ENCODE measurements around the gene METTL16. TPM values are rescaled to one million over a fixed set of nuclear protein-coding genes. Genes with fewer than 3 reads are reported as not detected.
A peak's percentile ranks its signal among the peaks of the same experiment; 100 is the strongest.

The METTL16 gene
- total RNA-seq, 1 donor from 2014 or later, result 20.8 TPM

GRCh38 chr17:2418572-2418971 is 93.1 kb downstream of the METTL16 start:
- H3K27me3 ChIP-seq (ENCODE audit: low read depth), result no peaks in the 10 kb centered on the region
- H3K4me1 ChIP-seq, result peaks cover 38% of the 10 kb centered on the region
- intact Hi-C loops (cut with micrococcal nuclease), result no loop called here
- peak overlapping the region; percentile 72 for H3K27ac ChIP-seq (replicated peaks)
- peak overlapping the region; percentile 49 for H3K4me3 ChIP-seq
- no peak for DNase-seq
- peaks cover 30% of the 10 kb centered on the region for H3K36me3 ChIP-seq
- no peak for TF ChIP-seq CTCF (IDR thresholded peaks at IDR 0.05; ENCODE audit: borderline replicate concordance)
- no peaks in the 10 kb centered on the region for H3K9me3 ChIP-seq (replicated peaks)

GRCh38 chr17:2416010-2416734 is 95.5 kb downstream of the METTL16 start:
- DNase-seq, result peak; percentile 88
- H3K4me3 ChIP-seq, result no peak overlapping the region
- H3K27ac ChIP-seq (replicated peaks), result peak overlapping the region; percentile 34
- no peaks in the 10 kb centered on the region for H3K27me3 ChIP-seq (ENCODE audit: low read depth)
- peak; percentile 97 for TF ChIP-seq CTCF (IDR thresholded peaks at IDR 0.05; ENCODE audit: borderline replicate concordance)
- intact Hi-C loops (cut with micrococcal nuclease), result loop anchor here (2.0 kb wide), 1 partner anchor 33 kb away; no protein-coding TSS in a partner anchor
- no peaks in the 10 kb centered on the region for H3K9me3 ChIP-seq (replicated peaks)
- H3K36me3 ChIP-seq, result peaks cover 30% of the 10 kb centered on the region
- H3K4me1 ChIP-seq, result peaks cover 48% of the 10 kb centered on the region

GRCh38 chr17:2415081-2415480 is 96.6 kb downstream of the METTL16 start:
- H3K27me3 ChIP-seq (ENCODE audit: low read depth), result no peaks in the 10 kb centered on the region
- peaks cover 22% of the 10 kb centered on the region for H3K36me3 ChIP-seq
- H3K4me3 ChIP-seq, result no peak overlapping the region
- peaks cover 46% of the 10 kb centered on the region for H3K4me1 ChIP-seq
- intact Hi-C loops (cut with micrococcal nuclease), result no loop called here
- no peak for DNase-seq
- H3K9me3 ChIP-seq (replicated peaks), result no peaks in the 10 kb centered on the region
- TF ChIP-seq CTCF (IDR thresholded peaks at IDR 0.05; ENCODE audit: borderline replicate concordance), result no peak
- no peak overlapping the region for H3K27ac ChIP-seq (replicated peaks)

GRCh38 chr17:2414446-2415064 is 97.1 kb downstream of the METTL16 start:
- no peak for TF ChIP-seq CTCF (IDR thresholded peaks at IDR 0.05; ENCODE audit: borderline replicate concordance)
- no peaks in the 10 kb centered on the region for H3K9me3 ChIP-seq (replicated peaks)
- intact Hi-C loops (cut with micrococcal nuclease), result no loop called here
- H3K4me1 ChIP-seq, result peaks cover 46% of the 10 kb centered on the region
- DNase-seq, result no peak
- H3K27ac ChIP-seq (replicated peaks), result no peak overlapping the region
- peaks cover 17% of the 10 kb centered on the region for H3K36me3 ChIP-seq
- H3K27me3 ChIP-seq (ENCODE audit: low read depth), result no peaks in the 10 kb centered on the region
- no peak overlapping the region for H3K4me3 ChIP-seq

GRCh38 chr17:2412561-2413021 is 99.1 kb downstream of the METTL16 start:
- H3K27me3 ChIP-seq (ENCODE audit: low read depth), result no peaks in the 10 kb centered on the region
- DNase-seq, result no peak
- H3K9me3 ChIP-seq (replicated peaks), result no peaks in the 10 kb centered on the region
- no peak overlapping the region for H3K4me3 ChIP-seq
- peaks cover 8% of the 10 kb centered on the region for H3K36me3 ChIP-seq
- no peak for TF ChIP-seq CTCF (IDR thresholded peaks at IDR 0.05; ENCODE audit: borderline replicate concordance)
- intact Hi-C loops (cut with micrococcal nuclease), result no loop called here
- H3K27ac ChIP-seq (replicated peaks), result peak overlapping the region; percentile 62
- peaks cover 35% of the 10 kb centered on the region for H3K4me1 ChIP-seq

All from left ventricle myocardium inferior (tissue), 1 donor.